HepG2 (cell line): Measurements from ENCODE around the gene MST1. TPM values are rescaled to one million over a fixed set of nuclear protein-coding genes. Genes with fewer than 3 reads are reported as not detected.

Source experiments
- ERF ChIP-seq: IDR thresholded peaks from 2 replicates; pipeline ENCODE4 v1.6.1; 2018; ENCODE audit warnings: missing biosample characterization, missing genetic modification reagents
- FOXC1 ChIP-seq: sonication (generic); formaldehyde crosslinking; IDR thresholded peaks from 2 replicates; pipeline ENCODE4 v1.8.0; 2022; ENCODE audit warnings: mild to moderate bottlenecking, missing genetic modification reagents, borderline replicate concordance
- GATA4 ChIP-seq: sonication (generic); IDR thresholded peaks from 2 replicates; pipeline ENCODE4 v1.6.1; 2016; ENCODE audit warnings: antibody characterized with exemption, low read depth, borderline replicate concordance
- JUN ChIP-seq: sonication (generic); formaldehyde crosslinking; IDR thresholded peaks from 2 replicates; pipeline ENCODE4 v1.4.0; 2020; ENCODE audit warnings: mild to moderate bottlenecking, missing genetic modification reagents
- KAT8 ChIP-seq: IDR thresholded peaks from 2 replicates; pipeline ENCODE4 v1.6.1; 2016; ENCODE audit warnings: missing genetic modification reagents, missing compliant biosample characterization
- LCORL ChIP-seq, 2 experiments: fragments of 450-650 bp in 1 of 2; sonication (generic) in 1 of 2; formaldehyde crosslinking in 1 of 2; IDR thresholded peaks; 2 replicates each; pipeline versions ENCODE4 v1.5.0 to v1.6.1; 2017 to 2020; ENCODE audit warnings: antibody characterized with exemption in 1 of 2, missing genetic modification reagents in 1 of 2
- MBD4 ChIP-seq: IDR thresholded peaks from 2 replicates; pipeline ENCODE4 v1.6.1; 2012; ENCODE audit warnings: low read length, inconsistent platforms, borderline replicate concordance
- MEIS2 ChIP-seq: sonication (generic); formaldehyde crosslinking; IDR thresholded peaks from 2 replicates; pipeline ENCODE4 v1.9.0; 2021; ENCODE audit warnings: mild to moderate bottlenecking, missing genetic modification reagents
- NRL ChIP-seq: sonication (generic); formaldehyde crosslinking; IDR thresholded peaks from 2 replicates; pipeline ENCODE4 v1.5.0; 2020; ENCODE audit warnings: missing genetic modification reagents, mild to moderate bottlenecking, moderate library complexity, borderline replicate concordance
- PAX8 ChIP-seq: sonication (generic); formaldehyde crosslinking; IDR thresholded peaks from 2 replicates; pipeline ENCODE4 v1.8.0; 2022; ENCODE audit warnings: mild to moderate bottlenecking, missing genetic modification reagents, borderline replicate concordance
- SPEN ChIP-seq: sonication (generic); formaldehyde crosslinking; IDR thresholded peaks from 2 replicates; pipeline ENCODE4 v1.5.1; 2020; ENCODE audit warnings: low read depth, mild to moderate bottlenecking, missing genetic modification reagents
- SUZ12 ChIP-seq: fragments of 150-350 bp; IDR thresholded peaks from 2 replicates; pipeline ENCODE4 v1.6.1; 2014; ENCODE audit warnings: low read depth, low read length
- ZNF674 ChIP-seq: sonication (generic); formaldehyde crosslinking; IDR thresholded peaks from 2 replicates; pipeline ENCODE4 v1.5.0; 2020; ENCODE audit warnings: low read depth, mild to moderate bottlenecking, missing genetic modification reagents
- ZNF773 ChIP-seq: sonication (generic); formaldehyde crosslinking; IDR thresholded peaks from 2 replicates; pipeline ENCODE4 v1.4.0; 2020; ENCODE audit warnings: missing genetic modification reagents, borderline replicate concordance
- polyA plus RNA-seq, 8 experiments: library from polyadenylated mRNA; depleted of rRNA in 3 of 8; stranded (reverse) in 7 of 8; unstranded in 1 of 8; fragments of >200 nt; fragmentation: Illumina TruSeq in 4 of 8; extraction: Trizol in 4 of 8; gene quantifications; 2 replicates each; pipeline versions ENCODE4 v1.2.1 to v1.2.3, GENCODE V29; 2011 to 2016; ENCODE audit warnings: low read depth in 4 of 8, missing spikeins in 1 of 8, mixed read lengths in 1 of 8; ENCODE audit not compliant: insufficient read depth in 1 of 8
- total RNA-seq, 5 experiments: library from RNA; depleted of rRNA; stranded (reverse); fragments of >200 nt; fragmentation: Illumina TruSeq; extraction: Trizol; gene quantifications; 2 replicates each; pipeline ENCODE4 v1.2.3, GENCODE V29; 2016; ENCODE audit warnings: low read depth in 1 of 5
- TF ChIP-seq, protein P1 (sequence below): sonication (generic); formaldehyde crosslinking; IDR thresholded peaks from 2 replicates; pipeline ENCODE4 v1.9.0; 2022; ENCODE audit warnings: missing genetic modification reagents, mild to moderate bottlenecking, borderline replicate concordance
- TF ChIP-seq, protein P2 (sequence below): sonication (generic); formaldehyde crosslinking; IDR thresholded peaks from 2 replicates; pipeline ENCODE4 v1.5.0; 2020; ENCODE audit warnings: missing genetic modification reagents
- TF ChIP-seq, protein P3 (sequence below): sonication (generic); formaldehyde crosslinking; IDR thresholded peaks from 2 replicates; pipeline ENCODE4 v1.4.0; 2020; ENCODE audit warnings: mild to moderate bottlenecking, missing genetic modification reagents
- TF ChIP-seq, protein P4 (sequence below): sonication (generic); formaldehyde crosslinking; IDR thresholded peaks from 2 replicates; pipeline ENCODE4 v1.8.0; 2022; ENCODE audit warnings: mild to moderate bottlenecking, missing genetic modification reagents, moderate library complexity
- TF ChIP-seq, protein P5 (sequence below): sonication (generic); formaldehyde crosslinking; IDR thresholded peaks from 2 replicates; pipeline ENCODE4; 2020; ENCODE audit warnings: missing genetic modification reagents, mild to moderate bottlenecking, borderline replicate concordance
- TF ChIP-seq, protein P6 (sequence below): sonication (generic); formaldehyde crosslinking; IDR thresholded peaks from 2 replicates; pipeline ENCODE4 v1.4.0; 2020; ENCODE audit warnings: missing genetic modification reagents; ENCODE audit errors: not compliant biosample characterization
- TF ChIP-seq, protein P7 (sequence below): sonication (generic); formaldehyde crosslinking; IDR thresholded peaks from 2 replicates; pipeline ENCODE4 v1.8.0; 2022; ENCODE audit warnings: mild to moderate bottlenecking, missing genetic modification reagents; ENCODE audit not compliant: insufficient replicate concordance

Gene MST1
- total and polyA plus RNA-seq, 2 of the 13 experiments (the other 11 are each of a cell fraction or from before 2014, with no cell fraction given) = 189 to 452 TPM

DNA sequence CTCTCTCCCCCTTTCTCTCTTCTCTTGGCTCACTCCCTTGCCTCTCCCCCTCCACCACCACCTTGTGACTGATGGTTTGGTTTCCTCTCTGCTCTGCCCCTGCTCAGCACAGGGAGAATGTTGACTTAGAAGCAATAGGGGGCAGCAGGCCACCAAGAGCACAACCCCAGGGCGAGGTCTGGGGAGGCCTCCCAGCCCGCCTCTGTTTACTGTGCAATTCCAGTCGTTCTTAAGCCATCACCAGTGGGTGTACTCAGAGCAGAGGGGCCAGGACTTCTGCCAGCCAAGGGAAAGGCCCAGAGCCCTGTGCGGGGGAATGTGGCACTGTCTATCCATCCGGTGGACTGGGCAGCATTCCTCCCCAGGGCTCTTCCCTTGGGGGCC lies 20.9 kb downstream of the MST1 start (continued):
- TF ChIP-seq, protein P1, sequence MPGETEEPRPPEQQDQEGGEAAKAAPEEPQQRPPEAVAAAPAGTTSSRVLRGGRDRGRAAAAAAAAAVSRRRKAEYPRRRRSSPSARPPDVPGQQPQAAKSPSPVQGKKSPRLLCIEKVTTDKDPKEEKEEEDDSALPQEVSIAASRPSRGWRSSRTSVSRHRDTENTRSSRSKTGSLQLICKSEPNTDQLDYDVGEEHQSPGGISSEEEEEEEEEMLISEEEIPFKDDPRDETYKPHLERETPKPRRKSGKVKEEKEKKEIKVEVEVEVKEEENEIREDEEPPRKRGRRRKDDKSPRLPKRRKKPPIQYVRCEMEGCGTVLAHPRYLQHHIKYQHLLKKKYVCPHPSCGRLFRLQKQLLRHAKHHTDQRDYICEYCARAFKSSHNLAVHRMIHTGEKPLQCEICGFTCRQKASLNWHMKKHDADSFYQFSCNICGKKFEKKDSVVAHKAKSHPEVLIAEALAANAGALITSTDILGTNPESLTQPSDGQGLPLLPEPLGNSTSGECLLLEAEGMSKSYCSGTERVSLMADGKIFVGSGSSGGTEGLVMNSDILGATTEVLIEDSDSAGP = peak; percentile 69
- TF ChIP-seq SPEN (CRISPR knock-in tag) (no peak), LCORL (IDR thresholded peaks at IDR 0.05) (no peak), LCORL (CRISPR knock-in tag; IDR thresholded peaks at IDR 0.05) (peak; percentile 75), SUZ12 (no peak), GATA4 (no peak), PAX8 (CRISPR knock-in tag) (no peak), MBD4 (no peak), MEIS2 (CRISPR knock-in tag) (peak; percentile 42; the same call in 1 of the 2 replicates), ERF (CRISPR knock-in tag) (peak; percentile 86), KAT8 (CRISPR knock-in tag) (peak; percentile 70), ZNF773 (no peak), NRL (0 out of 2 replicates have a peak, but pooled peaks have one; percentile 32), JUN (CRISPR knock-in tag) (no peak), ZNF674 (CRISPR knock-in tag) (no peak), FOXC1 (CRISPR knock-in tag) (no peak)
- TF ChIP-seq, protein P2, sequence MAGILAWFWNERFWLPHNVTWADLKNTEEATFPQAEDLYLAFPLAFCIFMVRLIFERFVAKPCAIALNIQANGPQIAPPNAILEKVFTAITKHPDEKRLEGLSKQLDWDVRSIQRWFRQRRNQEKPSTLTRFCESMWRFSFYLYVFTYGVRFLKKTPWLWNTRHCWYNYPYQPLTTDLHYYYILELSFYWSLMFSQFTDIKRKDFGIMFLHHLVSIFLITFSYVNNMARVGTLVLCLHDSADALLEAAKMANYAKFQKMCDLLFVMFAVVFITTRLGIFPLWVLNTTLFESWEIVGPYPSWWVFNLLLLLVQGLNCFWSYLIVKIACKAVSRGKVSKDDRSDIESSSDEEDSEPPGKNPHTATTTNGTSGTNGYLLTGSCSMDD (CRISPR knock-in tag) = no peak
- TF ChIP-seq, protein P3, sequence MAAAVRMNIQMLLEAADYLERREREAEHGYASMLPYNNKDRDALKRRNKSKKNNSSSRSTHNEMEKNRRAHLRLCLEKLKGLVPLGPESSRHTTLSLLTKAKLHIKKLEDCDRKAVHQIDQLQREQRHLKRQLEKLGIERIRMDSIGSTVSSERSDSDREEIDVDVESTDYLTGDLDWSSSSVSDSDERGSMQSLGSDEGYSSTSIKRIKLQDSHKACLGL (CRISPR knock-in tag) = no peak
- TF ChIP-seq, protein P4, sequence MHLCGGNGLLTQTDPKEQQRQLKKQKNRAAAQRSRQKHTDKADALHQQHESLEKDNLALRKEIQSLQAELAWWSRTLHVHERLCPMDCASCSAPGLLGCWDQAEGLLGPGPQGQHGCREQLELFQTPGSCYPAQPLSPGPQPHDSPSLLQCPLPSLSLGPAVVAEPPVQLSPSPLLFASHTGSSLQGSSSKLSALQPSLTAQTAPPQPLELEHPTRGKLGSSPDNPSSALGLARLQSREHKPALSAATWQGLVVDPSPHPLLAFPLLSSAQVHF (CRISPR knock-in tag) = no peak
- TF ChIP-seq, protein P5, sequence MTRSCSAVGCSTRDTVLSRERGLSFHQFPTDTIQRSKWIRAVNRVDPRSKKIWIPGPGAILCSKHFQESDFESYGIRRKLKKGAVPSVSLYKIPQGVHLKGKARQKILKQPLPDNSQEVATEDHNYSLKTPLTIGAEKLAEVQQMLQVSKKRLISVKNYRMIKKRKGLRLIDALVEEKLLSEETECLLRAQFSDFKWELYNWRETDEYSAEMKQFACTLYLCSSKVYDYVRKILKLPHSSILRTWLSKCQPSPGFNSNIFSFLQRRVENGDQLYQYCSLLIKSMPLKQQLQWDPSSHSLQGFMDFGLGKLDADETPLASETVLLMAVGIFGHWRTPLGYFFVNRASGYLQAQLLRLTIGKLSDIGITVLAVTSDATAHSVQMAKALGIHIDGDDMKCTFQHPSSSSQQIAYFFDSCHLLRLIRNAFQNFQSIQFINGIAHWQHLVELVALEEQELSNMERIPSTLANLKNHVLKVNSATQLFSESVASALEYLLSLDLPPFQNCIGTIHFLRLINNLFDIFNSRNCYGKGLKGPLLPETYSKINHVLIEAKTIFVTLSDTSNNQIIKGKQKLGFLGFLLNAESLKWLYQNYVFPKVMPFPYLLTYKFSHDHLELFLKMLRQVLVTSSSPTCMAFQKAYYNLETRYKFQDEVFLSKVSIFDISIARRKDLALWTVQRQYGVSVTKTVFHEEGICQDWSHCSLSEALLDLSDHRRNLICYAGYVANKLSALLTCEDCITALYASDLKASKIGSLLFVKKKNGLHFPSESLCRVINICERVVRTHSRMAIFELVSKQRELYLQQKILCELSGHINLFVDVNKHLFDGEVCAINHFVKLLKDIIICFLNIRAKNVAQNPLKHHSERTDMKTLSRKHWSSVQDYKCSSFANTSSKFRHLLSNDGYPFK (CRISPR knock-in tag) = no peak
- TF ChIP-seq, protein P6, sequence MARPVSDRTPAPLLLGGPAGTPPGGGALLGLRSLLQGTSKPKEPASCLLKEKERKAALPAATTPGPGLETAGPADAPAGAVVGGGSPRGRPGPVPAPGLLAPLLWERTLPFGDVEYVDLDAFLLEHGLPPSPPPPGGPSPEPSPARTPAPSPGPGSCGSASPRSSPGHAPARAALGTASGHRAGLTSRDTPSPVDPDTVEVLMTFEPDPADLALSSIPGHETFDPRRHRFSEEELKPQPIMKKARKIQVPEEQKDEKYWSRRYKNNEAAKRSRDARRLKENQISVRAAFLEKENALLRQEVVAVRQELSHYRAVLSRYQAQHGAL (CRISPR knock-in tag) = no peak
- TF ChIP-seq, protein P7, sequence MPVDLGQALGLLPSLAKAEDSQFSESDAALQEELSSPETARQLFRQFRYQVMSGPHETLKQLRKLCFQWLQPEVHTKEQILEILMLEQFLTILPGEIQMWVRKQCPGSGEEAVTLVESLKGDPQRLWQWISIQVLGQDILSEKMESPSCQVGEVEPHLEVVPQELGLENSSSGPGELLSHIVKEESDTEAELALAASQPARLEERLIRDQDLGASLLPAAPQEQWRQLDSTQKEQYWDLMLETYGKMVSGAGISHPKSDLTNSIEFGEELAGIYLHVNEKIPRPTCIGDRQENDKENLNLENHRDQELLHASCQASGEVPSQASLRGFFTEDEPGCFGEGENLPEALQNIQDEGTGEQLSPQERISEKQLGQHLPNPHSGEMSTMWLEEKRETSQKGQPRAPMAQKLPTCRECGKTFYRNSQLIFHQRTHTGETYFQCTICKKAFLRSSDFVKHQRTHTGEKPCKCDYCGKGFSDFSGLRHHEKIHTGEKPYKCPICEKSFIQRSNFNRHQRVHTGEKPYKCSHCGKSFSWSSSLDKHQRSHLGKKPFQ (CRISPR knock-in tag) = no peak
